K562 (cell line): ENCODE results near the gene PPIH. TPM values are rescaled to one million over a fixed set of nuclear protein-coding genes. Genes with fewer than 3 reads are reported as not detected.

Experiments
- BCL6 ChIP-seq: fragments of 250-450 bp; sonication (Bioruptor Pico); IDR thresholded peaks from 2 replicates; pipeline ENCODE4 v1.4.0; 2020
- CBX3 ChIP-seq, 2 experiments: IDR thresholded peaks; 1 replicate in 1 of 2; 2 replicates in 1 of 2; pipeline ENCODE4 v1.6.1; 2012; ENCODE audit warnings: inconsistent platforms in 2 of 2, low read length in 2 of 2, borderline replicate concordance in 1 of 2, control low read depth in 1 of 2
- CEBPB ChIP-seq: fragments of 450-650 bp; IDR thresholded peaks from 2 replicates; pipeline ENCODE4 v1.6.1; 2016; ENCODE audit warnings: missing genetic modification characterization, missing compliant biosample characterization
- CXXC5 ChIP-seq: fragments of 250-450 bp; sonication (Bioruptor Pico); IDR thresholded peaks from 2 replicates; pipeline ENCODE4 v1.8.0; 2022; ENCODE audit warnings: inconsistent platforms, mild to moderate bottlenecking, moderate library complexity
- ELF2 ChIP-seq: fragments of 250-450 bp; sonication (Bioruptor Pico); IDR thresholded peaks from 2 replicates; pipeline ENCODE4 v1.5.0; 2021; ENCODE audit warnings: mild to moderate bottlenecking
- GTF2E2 ChIP-seq: fragments of 200-800 bp; sonication (Bioruptor generic); IDR thresholded peaks from 2 replicates; pipeline ENCODE4 v1.6.1; 2016; ENCODE audit warnings: missing genetic modification characterization, missing compliant biosample characterization
- HDAC8 ChIP-seq: fragments of 450-650 bp; IDR thresholded peaks from 2 replicates; pipeline ENCODE4 v1.6.1; 2016; ENCODE audit warnings: mild to moderate bottlenecking, missing genetic modification characterization, moderate library complexity, missing compliant biosample characterization
- ILK ChIP-seq: fragments of 450-650 bp; IDR thresholded peaks from 2 replicates; pipeline ENCODE4 v1.6.1; 2016; ENCODE audit warnings: missing genetic modification characterization, low read depth, mild to moderate bottlenecking, missing compliant biosample characterization, moderate library complexity, borderline replicate concordance
- MEF2D ChIP-seq: conservative IDR thresholded peaks from 2 replicates; pipeline ENCODE4 v1.6.1; 2016; ENCODE audit warnings: low read depth, missing genetic modification characterization, missing compliant biosample characterization
- SREBF2 ChIP-seq: sonication (generic); formaldehyde crosslinking; IDR thresholded peaks from 2 replicates; pipeline ENCODE4 v1.4.0; 2020; ENCODE audit warnings: mild to moderate bottlenecking, missing genetic modification reagents
- SRSF9 ChIP-seq: fragments of 200-400 bp; formaldehyde crosslinking; IDR thresholded peaks from 2 replicates; pipeline ENCODE4 v1.6.1; 2017; ENCODE audit warnings: low read depth, low read length, borderline replicate concordance
- STAT5A ChIP-seq: IDR thresholded peaks from 2 replicates; pipeline ENCODE4 v1.6.1; 2012; ENCODE audit warnings: low read length, inconsistent platforms, borderline replicate concordance
- ZKSCAN1 ChIP-seq: fragments of 150-350 bp; IDR thresholded peaks from 2 replicates; pipeline ENCODE4 v1.6.1; 2016; ENCODE audit warnings: low read depth, low read length
- ZNF212 ChIP-seq: fragments of 450-650 bp; formaldehyde crosslinking; IDR thresholded peaks from 2 replicates; pipeline ENCODE4 v1.4.0; 2020; ENCODE audit warnings: mild to moderate bottlenecking
- ZNF217 ChIP-seq: sonication (generic); formaldehyde crosslinking; IDR thresholded peaks from 2 replicates; pipeline ENCODE4 v1.8.0; 2022; ENCODE audit warnings: mild to moderate bottlenecking, missing genetic modification reagents
- polyA plus RNA-seq, 8 experiments: library from polyadenylated mRNA; depleted of rRNA in 4 of 8; stranded (reverse) in 5 of 8; unstranded in 3 of 8; fragments of >200 nt; fragmentation: Nextera tagmentation in 2 of 8; fragmentation: Illumina TruSeq in 1 of 8; extraction: Ambion mirVana in 2 of 8; extraction: Trizol in 1 of 8; gene quantifications; 2 replicates each; pipeline versions ENCODE4 v1.2.1 to v1.2.3, GENCODE V29; 2011 to 2014; ENCODE audit warnings: inconsistent platforms in 1 of 8, missing spikeins in 1 of 8
- total RNA-seq, 7 experiments: library from RNA; depleted of rRNA in 6 of 7; stranded (reverse); fragments of >200 nt in 6 of 7; fragmentation: Illumina TruSeq in 2 of 7; extraction: Trizol in 2 of 7; gene quantifications; 2 replicates each; pipeline versions ENCODE4 v1.2.1 to v1.2.3, GENCODE V29; 2011 to 2021; ENCODE audit warnings: low replicate concordance in 1 of 7
- TF ChIP-seq, protein P1 (sequence below): fragments of 450-650 bp; IDR thresholded peaks from 2 replicates; pipeline ENCODE4 v1.6.1; 2017; ENCODE audit warnings: antibody characterized with exemption, mild to moderate bottlenecking
- TF ChIP-seq, protein P2 (sequence below): fragments of 250-450 bp; sonication (Bioruptor Pico); IDR thresholded peaks from 2 replicates; pipeline ENCODE4 v1.5.1; 2021; ENCODE audit warnings: mild to moderate bottlenecking
- TF ChIP-seq, protein P3 (sequence below): fragments of 450-650 bp; formaldehyde crosslinking; conservative IDR thresholded peaks from 2 replicates; pipeline ENCODE4 v1.4.0; 2022; ENCODE audit warnings: mild to moderate bottlenecking, missing genetic modification characterization
- TF ChIP-seq, protein P4 (sequence below): fragments of 450-650 bp; conservative IDR thresholded peaks from 2 replicates; pipeline ENCODE4 v1.6.1; 2016; ENCODE audit warnings: missing genetic modification characterization, low read depth, mild to moderate bottlenecking, control low read depth, missing compliant biosample characterization

The PPIH gene
- total and polyA plus RNA-seq, 9 of the 15 experiments (the other 6 are each of a cell fraction or from before 2014, with no cell fraction given): 197 to 470 (median 277) TPM

DNA sequence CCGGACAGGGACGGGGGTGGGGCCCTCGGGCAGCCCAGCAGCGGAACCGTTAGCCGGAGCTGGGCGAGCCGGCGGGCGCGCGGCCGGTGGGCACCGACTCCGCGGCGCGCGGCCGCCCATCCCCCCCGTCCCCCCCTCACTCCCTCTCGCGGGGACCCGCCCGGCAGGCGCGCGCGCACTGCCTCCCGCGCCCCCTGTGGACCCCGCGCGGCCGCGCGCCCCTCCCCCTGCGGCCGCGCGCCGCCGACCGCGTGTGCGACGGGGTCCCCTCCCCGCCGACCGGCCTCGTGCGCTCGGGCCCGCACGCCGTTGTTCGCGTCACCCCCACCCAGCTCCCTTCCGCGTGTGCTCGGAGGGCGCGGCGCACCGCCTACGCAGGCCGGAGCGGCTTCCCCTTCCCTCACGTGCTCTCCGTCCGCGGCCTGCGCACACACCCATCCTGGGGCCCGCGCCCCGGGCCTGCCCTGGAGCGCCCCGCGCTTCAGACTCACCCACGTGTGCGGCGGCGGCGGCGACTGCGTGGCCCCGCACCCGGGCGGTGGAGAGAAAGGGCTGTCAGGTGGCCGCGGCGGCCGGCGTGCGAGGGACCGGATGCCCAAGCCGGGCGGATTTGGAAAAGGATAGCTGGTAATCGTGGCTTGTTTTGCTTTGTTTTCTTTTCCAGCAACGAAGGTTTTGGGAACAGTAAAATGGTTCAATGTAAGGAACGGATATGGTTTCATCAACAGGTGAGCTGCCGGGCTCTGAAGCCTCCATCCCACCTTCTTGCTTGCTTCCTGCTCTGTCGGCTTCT, 24.7 kb downstream of the PPIH start (continued):
- TF ChIP-seq, protein P1, sequence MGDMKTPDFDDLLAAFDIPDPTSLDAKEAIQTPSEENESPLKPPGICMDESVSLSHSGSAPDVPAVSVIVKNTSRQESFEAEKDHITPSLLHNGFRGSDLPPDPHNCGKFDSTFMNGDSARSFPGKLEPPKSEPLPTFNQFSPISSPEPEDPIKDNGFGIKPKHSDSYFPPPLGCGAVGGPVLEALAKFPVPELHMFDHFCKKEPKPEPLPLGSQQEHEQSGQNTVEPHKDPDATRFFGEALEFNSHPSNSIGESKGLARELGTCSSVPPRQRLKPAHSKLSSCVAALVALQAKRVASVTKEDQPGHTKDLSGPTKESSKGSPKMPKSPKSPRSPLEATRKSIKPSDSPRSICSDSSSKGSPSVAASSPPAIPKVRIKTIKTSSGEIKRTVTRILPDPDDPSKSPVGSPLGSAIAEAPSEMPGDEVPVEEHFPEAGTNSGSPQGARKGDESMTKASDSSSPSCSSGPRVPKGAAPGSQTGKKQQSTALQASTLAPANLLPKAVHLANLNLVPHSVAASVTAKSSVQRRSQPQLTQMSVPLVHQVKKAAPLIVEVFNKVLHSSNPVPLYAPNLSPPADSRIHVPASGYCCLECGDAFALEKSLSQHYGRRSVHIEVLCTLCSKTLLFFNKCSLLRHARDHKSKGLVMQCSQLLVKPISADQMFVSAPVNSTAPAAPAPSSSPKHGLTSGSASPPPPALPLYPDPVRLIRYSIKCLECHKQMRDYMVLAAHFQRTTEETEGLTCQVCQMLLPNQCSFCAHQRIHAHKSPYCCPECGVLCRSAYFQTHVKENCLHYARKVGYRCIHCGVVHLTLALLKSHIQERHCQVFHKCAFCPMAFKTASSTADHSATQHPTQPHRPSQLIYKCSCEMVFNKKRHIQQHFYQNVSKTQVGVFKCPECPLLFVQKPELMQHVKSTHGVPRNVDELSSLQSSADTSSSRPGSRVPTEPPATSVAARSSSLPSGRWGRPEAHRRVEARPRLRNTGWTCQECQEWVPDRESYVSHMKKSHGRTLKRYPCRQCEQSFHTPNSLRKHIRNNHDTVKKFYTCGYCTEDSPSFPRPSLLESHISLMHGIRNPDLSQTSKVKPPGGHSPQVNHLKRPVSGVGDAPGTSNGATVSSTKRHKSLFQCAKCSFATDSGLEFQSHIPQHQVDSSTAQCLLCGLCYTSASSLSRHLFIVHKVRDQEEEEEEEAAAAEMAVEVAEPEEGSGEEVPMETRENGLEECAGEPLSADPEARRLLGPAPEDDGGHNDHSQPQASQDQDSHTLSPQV: peak; percentile 47; the same call in 1 of the 2 replicates
- no peak for TF ChIP-seq CEBPB (tag)
- TF ChIP-seq HDAC8 (tag): no peak
- no peak for TF ChIP-seq SREBF2 (CRISPR knock-in tag)
- TF ChIP-seq, protein P2, sequence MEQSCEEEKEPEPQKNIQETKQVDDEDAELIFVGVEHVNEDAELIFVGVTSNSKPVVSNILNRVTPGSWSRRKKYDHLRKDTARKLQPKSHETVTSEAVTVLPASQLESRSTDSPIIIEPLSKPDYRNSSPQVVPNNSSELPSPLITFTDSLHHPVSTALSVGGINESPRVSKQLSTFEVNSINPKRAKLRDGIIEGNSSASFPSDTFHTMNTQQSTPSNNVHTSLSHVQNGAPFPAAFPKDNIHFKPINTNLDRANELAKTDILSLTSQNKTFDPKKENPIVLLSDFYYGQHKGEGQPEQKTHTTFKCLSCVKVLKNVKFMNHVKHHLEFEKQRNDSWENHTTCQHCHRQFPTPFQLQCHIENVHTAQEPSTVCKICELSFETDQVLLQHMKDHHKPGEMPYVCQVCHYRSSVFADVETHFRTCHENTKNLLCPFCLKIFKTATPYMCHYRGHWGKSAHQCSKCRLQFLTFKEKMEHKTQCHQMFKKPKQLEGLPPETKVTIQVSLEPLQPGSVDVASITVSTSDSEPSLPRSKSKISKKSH: no peak
- TF ChIP-seq BCL6 (CRISPR knock-in tag): no peak
- no peak for TF ChIP-seq ZKSCAN1
- TF ChIP-seq, protein P3, sequence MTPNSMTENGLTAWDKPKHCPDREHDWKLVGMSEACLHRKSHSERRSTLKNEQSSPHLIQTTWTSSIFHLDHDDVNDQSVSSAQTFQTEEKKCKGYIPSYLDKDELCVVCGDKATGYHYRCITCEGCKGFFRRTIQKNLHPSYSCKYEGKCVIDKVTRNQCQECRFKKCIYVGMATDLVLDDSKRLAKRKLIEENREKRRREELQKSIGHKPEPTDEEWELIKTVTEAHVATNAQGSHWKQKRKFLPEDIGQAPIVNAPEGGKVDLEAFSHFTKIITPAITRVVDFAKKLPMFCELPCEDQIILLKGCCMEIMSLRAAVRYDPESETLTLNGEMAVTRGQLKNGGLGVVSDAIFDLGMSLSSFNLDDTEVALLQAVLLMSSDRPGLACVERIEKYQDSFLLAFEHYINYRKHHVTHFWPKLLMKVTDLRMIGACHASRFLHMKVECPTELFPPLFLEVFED (CRISPR knock-in tag): no peak
- TF ChIP-seq, protein P4, sequence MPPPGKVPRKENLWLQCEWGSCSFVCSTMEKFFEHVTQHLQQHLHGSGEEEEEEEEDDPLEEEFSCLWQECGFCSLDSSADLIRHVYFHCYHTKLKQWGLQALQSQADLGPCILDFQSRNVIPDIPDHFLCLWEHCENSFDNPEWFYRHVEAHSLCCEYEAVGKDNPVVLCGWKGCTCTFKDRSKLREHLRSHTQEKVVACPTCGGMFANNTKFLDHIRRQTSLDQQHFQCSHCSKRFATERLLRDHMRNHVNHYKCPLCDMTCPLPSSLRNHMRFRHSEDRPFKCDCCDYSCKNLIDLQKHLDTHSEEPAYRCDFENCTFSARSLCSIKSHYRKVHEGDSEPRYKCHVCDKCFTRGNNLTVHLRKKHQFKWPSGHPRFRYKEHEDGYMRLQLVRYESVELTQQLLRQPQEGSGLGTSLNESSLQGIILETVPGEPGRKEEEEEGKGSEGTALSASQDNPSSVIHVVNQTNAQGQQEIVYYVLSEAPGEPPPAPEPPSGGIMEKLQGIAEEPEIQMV (tag): 0 out of 2 replicates have a peak, but pooled peaks have one; percentile 29
- peak; percentile 98 for TF ChIP-seq CXXC5 (CRISPR knock-in tag)
- no peak for TF ChIP-seq CBX3 (IDR thresholded peaks at IDR 0.05; ENCODE audit: borderline replicate concordance in 1 of 2, low read length in 2 of 2)
- no peak for TF ChIP-seq GTF2E2 (tag)
- TF ChIP-seq MEF2D (tag): no peak
- no peak for TF ChIP-seq ILK (tag)
- no peak for TF ChIP-seq STAT5A
- TF ChIP-seq ZNF217 (CRISPR knock-in tag): no peak
- TF ChIP-seq ELF2 (CRISPR knock-in tag): no peak
- TF ChIP-seq ZNF212 (CRISPR knock-in tag): no peak
- no peak for TF ChIP-seq SRSF9
